Mesodermal cell (in vitro differentiated cells): ENCODE data around the gene CALN1.

Experiments used
- H3K27ac ChIP-seq: 2 replicates; pipeline ENCODE4 v1.7.0; 2013; ENCODE audit warnings: mild to moderate bottlenecking, low read depth, low read length, moderate library complexity; ENCODE audit not compliant: severe bottlenecking
- H3K36me3 ChIP-seq: 2 replicates; pipeline ENCODE4 v1.7.1; 2013; ENCODE audit warnings: mild to moderate bottlenecking, low read length, moderate library complexity; ENCODE audit not compliant: control insufficient read depth, insufficient read depth
- H3K4me1 ChIP-seq: one replicate; pipeline ENCODE4 v1.7.1; 2013; ENCODE audit warnings: mild to moderate bottlenecking, low read length; ENCODE audit not compliant: insufficient read depth, control insufficient read depth, poor library complexity, severe bottlenecking
- H3K4me3 ChIP-seq: 2 replicates; pipeline ENCODE4 v1.7.0; 2013; ENCODE audit warnings: low read length, control low read depth, mild to moderate bottlenecking; ENCODE audit not compliant: insufficient read depth, poor library complexity, severe bottlenecking; ENCODE audit errors: extremely low read depth
- H3K9me3 ChIP-seq: 2 replicates; pipeline ENCODE4 v1.7.1; 2013; ENCODE audit warnings: mild to moderate bottlenecking, low read length, moderate library complexity; ENCODE audit not compliant: control insufficient read depth
- WGBS, 2 experiments: methylation state at CpG; one replicate each; pipeline ENCODE4 v1.1.5; 2013; ENCODE audit warnings: missing lambda C conversion rate in 2 of 2; ENCODE audit not compliant: insufficient coverage in 2 of 2; 5-methylcytosine and 5-hydroxymethylcytosine counted together

CALN1 gene

GRCh38 chr7:72409638-72410015 is 2.5 kb downstream of the CALN1 start:
- no peaks in the 10 kb centered on the region for H3K4me1 ChIP-seq
- no CpG with 5 or more reads among the region's 3 CpGs for WGBS, 2 experiments
- no peaks in the 10 kb centered on the region for H3K9me3 ChIP-seq
- H3K36me3 ChIP-seq: no peaks in the 10 kb centered on the region
- no peak overlapping the region for H3K27ac ChIP-seq
- H3K4me3 ChIP-seq: no peak overlapping the region

GRCh38 chr7:72408966-72409637 is 3.0 kb downstream of the CALN1 start:
- WGBS, 2 experiments: 93 to 95% methylated on average over 9 to 11 of the region's 11 CpGs
- Histone ChIP-seq H3K27ac (no peak overlapping the region), H3K4me3 (no peak overlapping the region)

GRCh38 chr7:72406820-72407403 is 5.2 kb downstream of the CALN1 start:
- Histone ChIP-seq H3K4me3 (no peak overlapping the region), H3K36me3 (no peaks in the 10 kb centered on the region)
- whole genome bisulfite sequencing, 2 experiments: 94 to 100% methylated on average over 2 of the region's 4 CpGs

More at GRCh38 chr7:72408966-72409637, 3.0 kb downstream of the CALN1 start:
- Histone ChIP-seq H3K36me3 (no peaks in the 10 kb centered on the region), H3K9me3 (no peaks in the 10 kb centered on the region), H3K4me1 (no peaks in the 10 kb centered on the region)

DNA sequence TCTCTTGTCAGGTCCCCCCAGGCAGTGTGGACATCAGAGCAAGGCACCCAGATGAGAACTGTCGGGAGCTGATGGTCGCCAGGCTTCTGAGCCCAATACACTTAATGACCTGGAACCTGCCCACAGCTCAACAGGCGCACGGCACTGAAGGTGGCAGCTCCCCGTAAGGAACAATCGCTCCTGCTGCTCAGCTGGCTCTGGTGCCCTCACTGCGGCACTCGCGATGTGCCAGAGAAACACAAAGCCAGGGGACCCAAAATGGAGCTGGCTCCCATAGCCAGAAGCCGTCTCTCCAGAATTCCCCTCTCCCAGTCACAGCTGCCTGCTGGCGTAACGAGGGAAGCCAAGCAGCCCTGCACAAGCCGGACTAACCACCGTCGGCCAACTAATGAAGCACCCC is 6.3 kb downstream of the CALN1 start:
- no peak overlapping the region for H3K27ac ChIP-seq
- no peaks in the 10 kb centered on the region for H3K4me1 ChIP-seq
- WGBS, 2 experiments: 95 to 98% methylated on average over 9 to 15 of the region's 15 CpGs
- no peaks in the 10 kb centered on the region for H3K9me3 ChIP-seq
- no peaks in the 10 kb centered on the region for H3K36me3 ChIP-seq
- H3K4me3 ChIP-seq: no peak overlapping the region

More at GRCh38 chr7:72406820-72407403, 5.2 kb downstream of the CALN1 start:
- no peaks in the 10 kb centered on the region for H3K4me1 ChIP-seq
- H3K9me3 ChIP-seq: no peaks in the 10 kb centered on the region
- no peak overlapping the region for H3K27ac ChIP-seq

GRCh38 chr7:72405418-72405817 is 6.7 kb downstream of the CALN1 start:
- 85 to 94% methylated on average over 8 to 9 of the region's 11 CpGs for WGBS, 2 experiments

GRCh38 chr7:72404743-72405142 is 7.4 kb downstream of the CALN1 start:
- H3K4me1 ChIP-seq: no peaks in the 10 kb centered on the region
- H3K9me3 ChIP-seq: no peaks in the 10 kb centered on the region
- H3K27ac ChIP-seq: no peak overlapping the region
- whole genome bisulfite sequencing, 2 experiments: 92 to 98% methylated on average over 4 to 5 of the region's 5 CpGs
- H3K36me3 ChIP-seq: no peaks in the 10 kb centered on the region
- no peak overlapping the region for H3K4me3 ChIP-seq

More at GRCh38 chr7:72405418-72405817, 6.7 kb downstream of the CALN1 start:
- Histone ChIP-seq H3K4me1 (no peaks in the 10 kb centered on the region), H3K4me3 (no peak overlapping the region), H3K9me3 (no peaks in the 10 kb centered on the region), H3K27ac (no peak overlapping the region), H3K36me3 (no peaks in the 10 kb centered on the region)

DNA sequence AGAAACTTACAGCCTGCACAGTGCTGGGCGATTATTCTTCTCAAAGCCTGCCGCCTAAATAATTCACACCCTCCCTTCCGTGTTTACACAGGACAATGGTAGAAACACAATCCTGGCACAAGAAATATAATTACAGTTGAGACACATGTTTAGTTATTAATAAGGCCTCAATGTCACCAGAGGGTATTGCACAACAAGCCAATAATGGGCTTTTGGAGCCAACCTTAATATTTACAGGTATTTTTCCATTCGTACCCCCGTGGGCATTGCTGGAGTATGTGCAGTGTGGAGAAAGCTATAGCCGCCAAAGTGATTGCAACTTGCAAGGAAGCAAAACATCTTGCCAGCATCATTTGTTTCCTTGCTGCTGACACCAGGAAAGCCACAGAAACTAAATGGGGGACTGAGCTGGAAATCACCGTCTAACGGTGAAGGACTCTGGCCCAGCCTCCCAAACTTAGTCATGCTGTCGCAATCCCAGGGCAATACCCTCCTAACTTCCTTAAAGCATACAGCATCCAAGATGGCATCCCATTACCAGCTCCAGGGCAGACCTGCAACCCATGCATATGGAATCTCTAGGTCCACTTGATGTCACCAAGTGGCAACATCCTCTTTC is 8.6 kb downstream of the CALN1 start:
- no peaks in the 10 kb centered on the region for H3K9me3 ChIP-seq
- H3K4me1 ChIP-seq: no peaks in the 10 kb centered on the region
- no peak overlapping the region for H3K27ac ChIP-seq
- WGBS, 2 experiments: 95 to 99% methylated on average over 5 to 7 of the region's 9 CpGs
- H3K36me3 ChIP-seq: no peaks in the 10 kb centered on the region
- H3K4me3 ChIP-seq: no peak overlapping the region

DNA sequence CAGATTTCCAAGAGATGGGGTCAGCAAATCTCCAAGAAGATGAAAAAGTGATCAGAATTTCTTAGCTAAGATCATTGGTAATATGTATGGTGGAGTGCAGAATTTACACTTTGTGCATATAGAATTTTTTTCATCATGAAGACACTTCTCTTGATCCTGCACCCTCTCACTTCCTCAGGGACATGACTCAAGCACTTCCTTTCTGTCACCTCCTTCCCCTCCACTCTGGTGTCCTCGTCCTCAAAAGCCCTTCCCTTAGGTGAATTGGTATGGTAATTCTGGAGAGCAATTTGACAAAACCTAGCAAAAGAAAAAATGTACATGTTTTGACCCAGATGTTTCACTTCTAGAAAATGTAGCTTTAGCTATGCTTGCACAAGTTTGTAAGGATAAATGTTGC is 18.1 kb downstream of the CALN1 start:
- Histone ChIP-seq H3K4me1 (no peaks in the 10 kb centered on the region), H3K36me3 (no peaks in the 10 kb centered on the region), H3K9me3 (no peaks in the 10 kb centered on the region), H3K27ac (no peak overlapping the region), H3K4me3 (no peak overlapping the region)
- WGBS, 2 experiments: no CpG with 5 or more reads among the region's 1 CpG

DNA sequence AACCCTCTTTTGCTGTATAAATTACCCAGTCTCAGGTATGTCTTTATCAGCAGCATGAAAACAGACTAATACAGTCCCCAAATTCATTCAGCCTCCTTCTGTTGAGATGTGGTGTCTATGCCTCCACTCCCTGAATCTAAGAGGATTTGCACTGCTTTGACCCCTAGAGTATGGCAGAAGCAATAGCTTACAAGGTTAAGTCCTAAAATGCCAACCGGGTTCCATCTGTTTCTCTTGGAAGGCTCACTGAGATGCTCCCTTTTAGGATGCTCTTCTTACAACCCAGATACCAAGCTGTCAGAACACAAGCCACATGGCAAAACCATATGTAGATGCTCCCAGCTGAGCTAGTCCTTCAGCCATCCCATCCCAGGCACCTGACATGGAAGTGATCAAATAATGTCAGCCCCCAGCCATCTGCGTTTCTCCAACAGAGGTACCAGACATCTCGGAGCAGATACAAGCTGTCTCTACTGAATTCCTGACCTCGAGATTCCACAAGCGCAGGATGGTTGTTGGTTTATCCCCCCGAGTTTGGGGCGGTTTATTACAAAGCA is 20.2 kb downstream of the CALN1 start:
- WGBS, 2 experiments: 94 to 95% methylated on average over 7 of the region's 7 CpGs
- no peaks in the 10 kb centered on the region for H3K9me3 ChIP-seq
- no peak overlapping the region for H3K27ac ChIP-seq
- H3K4me3 ChIP-seq: no peak overlapping the region
- no peaks in the 10 kb centered on the region for H3K4me1 ChIP-seq
- no peaks in the 10 kb centered on the region for H3K36me3 ChIP-seq

GRCh38 chr7:72386118-72386517 is 26.0 kb downstream of the CALN1 start:
- whole genome bisulfite sequencing, 2 experiments: 87 to 89% methylated on average over 2 of the region's 3 CpGs
- no peaks in the 10 kb centered on the region for H3K4me1 ChIP-seq
- no peak overlapping the region for H3K27ac ChIP-seq
- no peaks in the 10 kb centered on the region for H3K9me3 ChIP-seq
- H3K36me3 ChIP-seq: no peaks in the 10 kb centered on the region
- no peak overlapping the region for H3K4me3 ChIP-seq

- Histone ChIP-seq H3K4me3 (no peak overlapping the region), H3K4me1 (no peaks in the 10 kb centered on the region), H3K9me3 (no peaks in the 10 kb centered on the region), H3K27ac (no peak overlapping the region), H3K36me3 (no peaks in the 10 kb centered on the region)
- 96 to 100% methylated on average over 3 to 4 of the region's 4 CpGs for WGBS, 2 experiments
Observed at GRCh38 chr7:72362246-72362645, 49.9 kb downstream of the CALN1 start.
